SH-SY5Y (cell line): Measurements from ENCODE around the gene CEP170B.

ENCODE experiments used
- GATA2 ChIP-seq: IDR thresholded peaks from 2 replicates; pipeline ENCODE4 v1.6.1; 2011; ENCODE audit warnings: mild to moderate bottlenecking, low read depth, low read length
- GATA3 ChIP-seq: IDR thresholded peaks from 2 replicates; pipeline ENCODE4 v1.6.1; 2011; ENCODE audit warnings: low read depth, mild to moderate bottlenecking, low read length, moderate library complexity

Gene CEP170B

GRCh38 chr14:104868811-104869572, 3.9 kb downstream of the CEP170B start:
- TF ChIP-seq GATA3 = no peak
- TF ChIP-seq GATA2 = no peak

- no peak for TF ChIP-seq GATA3
- no peak for TF ChIP-seq GATA2
These were observed 4.8 kb downstream of the CEP170B start for GRCh38 chr14:104869669-104870367.

GRCh38 chr14:104870368-104871144, 5.5 kb downstream of the CEP170B start:
- no peak for TF ChIP-seq GATA2
- no peak for TF ChIP-seq GATA3

GRCh38 chr14:104871145-104871655, 6.1 kb downstream of the CEP170B start:
- TF ChIP-seq GATA2 = no peak
- no peak for TF ChIP-seq GATA3

GRCh38 chr14:104871656-104872468, 6.8 kb downstream of the CEP170B start:
- TF ChIP-seq GATA2 (no peak), GATA3 (no peak)

- TF ChIP-seq GATA3 (no peak), GATA2 (no peak)
These were observed 7.6 kb downstream of the CEP170B start for GRCh38 chr14:104872469-104873341.

GRCh38 chr14:104873380-104874055, 8.4 kb downstream of the CEP170B start:
- TF ChIP-seq GATA2 (no peak), GATA3 (no peak)

- TF ChIP-seq GATA3 (no peak), GATA2 (no peak)
These were observed 9.1 kb downstream of the CEP170B start for GRCh38 chr14:104874110-104874531.

GRCh38 chr14:104874571-104875411, 9.7 kb downstream of the CEP170B start:
- no peak for TF ChIP-seq GATA3
- no peak for TF ChIP-seq GATA2

- TF ChIP-seq GATA3 (no peak), GATA2 (no peak)
These were observed 10.3 kb downstream of the CEP170B start for GRCh38 chr14:104875412-104875751.

GRCh38 chr14:104875811-104876210, 10.7 kb downstream of the CEP170B start:
- TF ChIP-seq GATA2 (no peak), GATA3 (no peak)
